Keratinocyte (primary cell): Measurements from ENCODE around the gene GZMH. TPM values are rescaled to one million over a fixed set of nuclear protein-coding genes. Genes with fewer than 3 reads are reported as not detected.

Experiments
- DNase-seq: peaks from one replicate; pipeline ENCODE4 v3.0.0-alpha.2; 2011; ENCODE audit warnings: low read depth, missing footprints, low spot score
- FAIRE-seq: peaks from 2 replicates; lab custom pipeline; 2011; peaks lifted over from hg19 to GRCh38; lab: Jason Lieb, UNC
- H2AFZ ChIP-seq: 2 replicates; pipeline ENCODE4 v1.6.0; 2012; ENCODE audit warnings: low read length, control low read depth, inconsistent platforms; ENCODE audit not compliant: control insufficient read depth
- H3K27ac ChIP-seq: 2 replicates; pipeline ENCODE4 v1.5.1; 2011; ENCODE audit warnings: low read length; ENCODE audit not compliant: control insufficient read depth, insufficient read depth
- H3K27me3 ChIP-seq: 3 replicates; pipeline ENCODE4 v1.6.0; 2011; ENCODE audit warnings: low read length; ENCODE audit not compliant: control insufficient read depth, insufficient read depth; ENCODE audit errors: extremely low read depth
- H3K36me3 ChIP-seq, 2 experiments: 2 replicates in 1 of 2; 3 replicates in 1 of 2; pipeline ENCODE4 v1.5.1; 2011; ENCODE audit warnings: low read length in 2 of 2, mild to moderate bottlenecking in 1 of 2; ENCODE audit not compliant: control insufficient read depth in 2 of 2, insufficient read depth in 2 of 2; ENCODE audit errors: extremely low read depth in 1 of 2
- H3K4me1 ChIP-seq: 3 replicates; pipeline ENCODE4 v1.5.1; 2011; ENCODE audit warnings: low read length; ENCODE audit not compliant: control insufficient read depth, insufficient read depth; ENCODE audit errors: extremely low read depth
- H3K4me2 ChIP-seq: 3 replicates; pipeline ENCODE4 v1.6.0; 2011; ENCODE audit warnings: low read depth, low read length; ENCODE audit not compliant: control insufficient read depth, insufficient read depth; ENCODE audit errors: extremely low read depth
- H3K4me3 ChIP-seq, 3 experiments: fragments of 200-600 bp in 1 of 3; sonication (generic) in 1 of 3; 2 replicates in 2 of 3; 3 replicates in 1 of 3; pipeline ENCODE4 v1.5.1; 2011 to 2016; ENCODE audit warnings: low read length in 3 of 3, mild to moderate bottlenecking in 3 of 3, control low read depth in 2 of 3, inconsistent platforms in 1 of 3, low read depth in 1 of 3, mixed read lengths in 1 of 3, mixed run types in 1 of 3, moderate library complexity in 1 of 3; ENCODE audit not compliant: control insufficient read depth in 2 of 3, insufficient read depth in 2 of 3; ENCODE audit errors: extremely low read depth in 1 of 3
- H3K79me2 ChIP-seq: 2 replicates; pipeline ENCODE4 v1.6.0; 2012; ENCODE audit warnings: low read length; ENCODE audit not compliant: control insufficient read depth, insufficient read depth
- H3K9ac ChIP-seq: 3 replicates; pipeline ENCODE4 v1.6.0; 2011; ENCODE audit warnings: low read length; ENCODE audit not compliant: control insufficient read depth, insufficient read depth; ENCODE audit errors: extremely low read depth
- H3K9me1 ChIP-seq: 3 replicates; pipeline ENCODE4 v1.6.0; 2011; ENCODE audit warnings: low read length; ENCODE audit not compliant: control insufficient read depth, insufficient read depth; ENCODE audit errors: extremely low read depth
- H3K9me3 ChIP-seq: 2 replicates; pipeline ENCODE4 v1.5.1; 2012; ENCODE audit warnings: low read depth, low read length; ENCODE audit not compliant: control insufficient read depth
- H4K20me1 ChIP-seq: 3 replicates; pipeline ENCODE4 v1.6.0; 2011; ENCODE audit warnings: low read length; ENCODE audit not compliant: control insufficient read depth, insufficient read depth; ENCODE audit errors: extremely low read depth
- EZH2 ChIP-seq: IDR thresholded peaks from one replicate; pipeline ENCODE4 v1.6.1; 2012; ENCODE audit warnings: inconsistent platforms, mild to moderate bottlenecking, low read length, moderate library complexity
- dilution Hi-C: fragments of 300-500 bp; cut with MboI; formaldehyde crosslinking; loops from one replicate; pipeline ENCODE4 v1.7.0; 2020; ENCODE audit warnings: low sequenced_read_pairs; ENCODE audit not compliant: extremely low pct_ligation_motif_present
- polyA plus RNA-seq, 5 experiments: library from polyadenylated mRNA; depleted of rRNA in 3 of 5; stranded (reverse) in 3 of 5; stranded (forward) in 1 of 5; unstranded in 1 of 5; fragments of >200 nt; gene quantifications; 1 replicate in 1 of 5; 2 replicates in 3 of 5; 3 replicates in 1 of 5; pipeline versions ENCODE4 v1.2.1 to v1.2.3, GENCODE V29; 2011 to 2012; ENCODE audit warnings: missing spikeins in 2 of 5, low read depth in 1 of 5, low replicate concordance in 1 of 5
- TF ChIP-seq, protein P1 (sequence below), 3 experiments: IDR thresholded peaks in 1 of 3; conservative IDR thresholded peaks in 1 of 3; optimal IDR thresholded peaks in 1 of 3; 2 replicates in 2 of 3; 3 replicates in 1 of 3; pipeline versions ENCODE3 to v1.5.1; 2011; ENCODE audit warnings: low read length in 3 of 3, mild to moderate bottlenecking in 3 of 3, moderate library complexity in 2 of 3, control low read depth in 1 of 3, inconsistent platforms in 1 of 3; ENCODE audit not compliant: insufficient read depth in 2 of 3; ENCODE audit errors: extremely low read depth in 1 of 3

GZMH gene
- polyA plus RNA-seq, 1 donor (not counting 4 experiments of a cell fraction or from before 2014, with no cell fraction given): not detected

DNA sequence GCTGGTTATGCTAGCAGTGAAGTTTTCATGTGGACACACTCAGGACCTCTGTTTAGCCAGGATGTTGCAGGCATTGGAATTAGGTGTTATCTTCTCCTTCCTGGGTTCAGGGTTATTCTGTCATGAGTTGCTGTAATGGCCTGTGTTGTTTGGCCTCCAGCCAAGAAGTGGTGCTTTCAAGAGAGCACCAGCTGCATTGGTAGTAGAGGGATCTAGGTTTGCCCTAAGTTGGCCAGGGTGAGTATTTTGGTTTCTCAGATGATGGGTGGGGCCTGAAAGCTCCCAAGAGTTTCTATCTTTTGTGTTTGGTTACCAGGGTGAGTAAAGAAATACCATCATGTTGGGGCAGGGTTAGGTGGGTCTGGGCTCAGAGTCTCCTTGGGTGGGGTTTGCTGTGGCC lies 2.7 kb upstream of the GZMH start:
- no peak overlapping the region for H3K27ac ChIP-seq
- dilution Hi-C loops: no loop called here
- H3K9me3 ChIP-seq: no peaks in the 10 kb centered on the region
- H3K36me3 ChIP-seq: no peaks in the 10 kb centered on the region
- H3K79me2 ChIP-seq: no peaks in the 10 kb centered on the region
- TF ChIP-seq, protein P1, sequence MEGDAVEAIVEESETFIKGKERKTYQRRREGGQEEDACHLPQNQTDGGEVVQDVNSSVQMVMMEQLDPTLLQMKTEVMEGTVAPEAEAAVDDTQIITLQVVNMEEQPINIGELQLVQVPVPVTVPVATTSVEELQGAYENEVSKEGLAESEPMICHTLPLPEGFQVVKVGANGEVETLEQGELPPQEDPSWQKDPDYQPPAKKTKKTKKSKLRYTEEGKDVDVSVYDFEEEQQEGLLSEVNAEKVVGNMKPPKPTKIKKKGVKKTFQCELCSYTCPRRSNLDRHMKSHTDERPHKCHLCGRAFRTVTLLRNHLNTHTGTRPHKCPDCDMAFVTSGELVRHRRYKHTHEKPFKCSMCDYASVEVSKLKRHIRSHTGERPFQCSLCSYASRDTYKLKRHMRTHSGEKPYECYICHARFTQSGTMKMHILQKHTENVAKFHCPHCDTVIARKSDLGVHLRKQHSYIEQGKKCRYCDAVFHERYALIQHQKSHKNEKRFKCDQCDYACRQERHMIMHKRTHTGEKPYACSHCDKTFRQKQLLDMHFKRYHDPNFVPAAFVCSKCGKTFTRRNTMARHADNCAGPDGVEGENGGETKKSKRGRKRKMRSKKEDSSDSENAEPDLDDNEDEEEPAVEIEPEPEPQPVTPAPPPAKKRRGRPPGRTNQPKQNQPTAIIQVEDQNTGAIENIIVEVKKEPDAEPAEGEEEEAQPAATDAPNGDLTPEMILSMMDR (optimal IDR thresholded peaks at IDR 0.05 in 1 of 3, IDR thresholded peaks at IDR 0.05 in 1 of 3, conservative IDR thresholded peaks at IDR 0.05 in 1 of 3; ENCODE audit: extremely low read depth in 1 of 3, insufficient read depth in 2 of 3, low read length in 3 of 3): no peak
- no peak for TF ChIP-seq EZH2
- no peaks in the 10 kb centered on the region for H4K20me1 ChIP-seq
- H3K9me1 ChIP-seq: no peaks in the 10 kb centered on the region
- no peak for FAIRE-seq
- H3K4me1 ChIP-seq: peaks cover 20% of the 10 kb centered on the region
- H3K27me3 ChIP-seq: no peaks in the 10 kb centered on the region
- no peak overlapping the region for H3K9ac ChIP-seq
- DNase-seq: peak; percentile 17
- H3K4me3 ChIP-seq: no peak overlapping the region
- no peak overlapping the region for H2AFZ ChIP-seq
- no peak overlapping the region for H3K4me2 ChIP-seq

DNA sequence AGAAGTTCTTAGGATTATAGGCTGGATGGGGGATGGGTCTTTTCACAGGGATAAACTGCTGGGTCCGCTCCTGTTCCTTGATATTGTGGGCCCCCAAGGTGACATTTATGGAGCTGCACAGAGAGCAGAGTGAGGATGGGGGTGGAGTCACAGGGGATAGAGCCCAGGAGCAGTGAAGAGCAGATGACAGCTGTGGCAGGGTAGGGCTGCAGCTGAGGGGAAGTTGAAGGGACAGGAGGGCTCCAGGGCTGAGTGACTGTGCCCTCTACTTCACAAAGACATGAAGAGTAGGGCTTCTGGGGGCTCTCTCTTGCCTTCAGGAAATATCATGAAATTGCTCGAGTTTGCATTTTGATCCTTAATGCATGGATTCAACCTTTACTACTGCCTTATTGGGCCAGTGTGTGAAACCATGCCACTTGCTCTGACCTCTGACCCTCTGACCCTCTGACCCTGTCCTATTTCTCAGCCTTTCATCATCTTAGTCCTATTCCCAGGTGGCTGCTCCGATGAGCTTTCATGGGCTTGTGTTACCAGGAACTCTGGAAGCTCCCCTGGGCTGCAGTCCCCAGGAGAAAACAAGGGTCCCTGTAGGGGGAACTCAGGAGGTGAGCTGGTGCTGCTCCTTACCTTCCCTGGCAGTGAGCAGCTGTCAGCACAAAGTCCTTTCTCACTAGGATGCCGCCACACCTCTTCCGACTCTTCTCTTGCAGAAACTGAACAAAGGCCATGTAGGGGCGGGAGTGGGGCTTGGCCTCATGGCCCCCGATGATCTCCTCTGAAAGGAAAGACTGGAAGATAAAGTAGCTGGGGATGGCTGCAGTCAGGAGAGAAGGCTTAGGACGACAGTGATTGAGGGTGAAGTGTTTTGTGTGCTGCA lies 1.6 kb downstream of the GZMH start:
- Histone ChIP-seq H3K9me1 (no peaks in the 10 kb centered on the region), H2AFZ (no peak overlapping the region), H3K79me2 (no peaks in the 10 kb centered on the region), H3K27me3 (no peaks in the 10 kb centered on the region), H3K27ac (no peak overlapping the region), H4K20me1 (no peaks in the 10 kb centered on the region), H3K4me3 (no peak overlapping the region), H3K9ac (no peak overlapping the region), H3K4me1 (peaks cover 6% of the 10 kb centered on the region), H3K4me2 (no peak overlapping the region), H3K9me3 (no peaks in the 10 kb centered on the region), H3K36me3 (no peaks in the 10 kb centered on the region)
- DNase-seq (no peak), FAIRE-seq (no peak)
- TF ChIP-seq, protein P1 (optimal IDR thresholded peaks at IDR 0.05 in 1 of 3, IDR thresholded peaks at IDR 0.05 in 1 of 3, conservative IDR thresholded peaks at IDR 0.05 in 1 of 3; ENCODE audit: extremely low read depth in 1 of 3, insufficient read depth in 2 of 3, low read length in 3 of 3): no peak
- TF ChIP-seq EZH2: no peak
- dilution Hi-C loops: no loop called here
